GM21619 (cell line): ENCODE measurements around the gene ZNF445.
"Not testable (repeated sequence)": the region's sequence is repeated elsewhere in the genome, so short reads cannot be mapped to it uniquely, and the experiment has no call there.

ENCODE experiments used
- ATAC-seq: cut with Tn5 transposase; IDR thresholded peaks from one replicate; pipeline ENCODE4 v1.9.1; 2021; ENCODE audit not compliant: unreplicated experiment

ZNF445 gene

GRCh38 chr3:44477312-44478030 lies at the start of gene ZNF445:
TSS of gene ZNF445 (minus strand) at chr3:44477670. CDS start at chr3:44455549, 22,121 bp downstream.
- ATAC-seq, result peak; percentile 87

GRCh38 chr3:44525060-44525459 lies 47.6 kb upstream of the ZNF445 start:
- no peak for ATAC-seq

GRCh38 chr3:44522494-44522933 lies 45.0 kb upstream of the ZNF445 start:
- ATAC-seq, result no peak

GRCh38 chr3:44521721-44522120 lies 44.3 kb upstream of the ZNF445 start:
- ATAC-seq, result no peak

GRCh38 chr3:44518782-44519156 lies 41.3 kb upstream of the ZNF445 start:
- ATAC-seq, result no peak

- ATAC-seq, result no peak
These were observed 38.8 kb upstream of the ZNF445 start for GRCh38 chr3:44516230-44516629.

- ATAC-seq, result no peak
These were observed 36.0 kb upstream of the ZNF445 start for GRCh38 chr3:44513513-44513912.

GRCh38 chr3:44511238-44511566 lies 33.7 kb upstream of the ZNF445 start:
- no peak for ATAC-seq

GRCh38 chr3:44510000-44510368 lies 32.5 kb upstream of the ZNF445 start:
- peak; percentile 41 for ATAC-seq

GRCh38 chr3:44509393-44509921 lies 32.0 kb upstream of the ZNF445 start:
- ATAC-seq, result no peak

GRCh38 chr3:44506961-44507360 lies 29.5 kb upstream of the ZNF445 start:
- ATAC-seq, result no peak

- ATAC-seq, result no peak
These were observed 29.1 kb upstream of the ZNF445 start for GRCh38 chr3:44506556-44506955.

GRCh38 chr3:44504566-44504965 lies 27.1 kb upstream of the ZNF445 start:
- ATAC-seq, result no peak

- not testable (repeated sequence) for ATAC-seq
These were observed 25.7 kb upstream of the ZNF445 start for GRCh38 chr3:44503178-44503577.

- no peak for ATAC-seq
These were observed 24.5 kb upstream of the ZNF445 start for GRCh38 chr3:44501971-44502370.

- not testable (repeated sequence) for ATAC-seq
These were observed 22.4 kb upstream of the ZNF445 start for GRCh38 chr3:44499899-44500168.

GRCh38 chr3:44499149-44499898 lies 21.9 kb upstream of the ZNF445 start:
- no peak for ATAC-seq

- no peak for ATAC-seq
These were observed 18.4 kb upstream of the ZNF445 start for GRCh38 chr3:44495636-44496415.

- ATAC-seq, result no peak
These were observed 15.0 kb upstream of the ZNF445 start for GRCh38 chr3:44492496-44492895.

- ATAC-seq, result no peak
These were observed 5.3 kb upstream of the ZNF445 start for GRCh38 chr3:44482721-44483120.

GRCh38 chr3:44478606-44479094 lies 1.2 kb upstream of the ZNF445 start:
- ATAC-seq, result no peak

- ATAC-seq, result no peak
These were observed 592 bp upstream of the ZNF445 start for GRCh38 chr3:44478055-44478468.
